K562 (cell line): ENCODE measurements around the gene PGF. TPM values are rescaled to one million over a fixed set of nuclear protein-coding genes. Genes with fewer than 3 reads are reported as not detected.

Experiments
- CBX2 ChIP-seq: fragments of 200-600 bp; sonication (generic); IDR thresholded peaks from one replicate; pipeline ENCODE4 v1.6.1; 2012; ENCODE audit warnings: mild to moderate bottlenecking, low read length, inconsistent platforms; ENCODE audit not compliant: insufficient read depth, poor library complexity, severe bottlenecking
- ELF4 ChIP-seq: fragments of 450-650 bp; formaldehyde crosslinking; IDR thresholded peaks from 2 replicates; pipeline ENCODE4 v1.4.0; 2022; ENCODE audit warnings: missing genetic modification characterization
- ESRRB ChIP-seq: fragments of 250-450 bp; sonication (Bioruptor Pico); IDR thresholded peaks from 2 replicates; pipeline ENCODE4 v1.5.0; 2020; ENCODE audit warnings: mild to moderate bottlenecking, moderate library complexity, borderline replicate concordance
- EWSR1 ChIP-seq: fragments of 450-650 bp; IDR thresholded peaks from 2 replicates; pipeline ENCODE4 v1.6.1; 2018; ENCODE audit warnings: borderline replicate concordance, mild to moderate bottlenecking, low read depth, moderate library complexity; ENCODE audit not compliant: partially characterized antibody
- HMG20A ChIP-seq: fragments of 450-650 bp; formaldehyde crosslinking; conservative IDR thresholded peaks from 2 replicates; pipeline ENCODE4 v1.4.0; 2020; ENCODE audit warnings: mild to moderate bottlenecking, mixed read lengths
- JUN ChIP-seq, 2 experiments: sonication (generic) in 1 of 2; formaldehyde crosslinking in 1 of 2; IDR thresholded peaks; 2 replicates each; pipeline versions ENCODE4 v1.6.1 to v1.8.0; 2012 to 2022; ENCODE audit warnings: borderline replicate concordance in 2 of 2, mild to moderate bottlenecking in 2 of 2, improper control_type of control experiment in 1 of 2, low read depth in 1 of 2, low read length in 1 of 2, missing genetic modification reagents in 1 of 2
- KDM2B ChIP-seq: fragments of 250-450 bp; sonication (Bioruptor Pico); IDR thresholded peaks from 2 replicates; pipeline ENCODE4 v1.8.0; 2021; ENCODE audit warnings: mild to moderate bottlenecking, moderate library complexity
- L3MBTL2 ChIP-seq: fragments of 450-650 bp; IDR thresholded peaks from 2 replicates; pipeline ENCODE4 v1.6.1; 2016; ENCODE audit warnings: mild to moderate bottlenecking, moderate library complexity
- NFIX ChIP-seq: fragments of 250-450 bp; sonication (Bioruptor Pico); IDR thresholded peaks from 2 replicates; pipeline ENCODE4 v1.4.0; 2020; ENCODE audit warnings: low read depth, mild to moderate bottlenecking, moderate library complexity
- PHF8 ChIP-seq: fragments of 200-600 bp; sonication (generic); IDR thresholded peaks from 2 replicates; pipeline ENCODE4 v1.6.1; 2012; ENCODE audit warnings: mixed run types, mild to moderate bottlenecking, inconsistent platforms, low read length, moderate library complexity, borderline replicate concordance
- POLR2A ChIP-seq: fragments of 450-650 bp; conservative IDR thresholded peaks from 2 replicates; pipeline ENCODE4 v1.6.1; 2016
- UBTF ChIP-seq, 2 experiments: IDR thresholded peaks; 2 replicates each; pipeline ENCODE4 v1.6.1; 2012; ENCODE audit warnings: improper control_type of control experiment in 2 of 2, low read depth in 2 of 2, low read length in 2 of 2, borderline replicate concordance in 1 of 2
- ZEB2 ChIP-seq: fragments of 450-650 bp; IDR thresholded peaks from 2 replicates; pipeline ENCODE4 v1.6.1; 2016
- ZKSCAN1 ChIP-seq: fragments of 150-350 bp; IDR thresholded peaks from 2 replicates; pipeline ENCODE4 v1.6.1; 2016; ENCODE audit warnings: low read depth, low read length
- ZNF324 ChIP-seq: fragments of 250-450 bp; sonication (Bioruptor Pico); IDR thresholded peaks from 2 replicates; pipeline ENCODE4 v1.4.0; 2020; ENCODE audit warnings: mild to moderate bottlenecking
- polyA plus RNA-seq, 8 experiments: library from polyadenylated mRNA; depleted of rRNA in 4 of 8; stranded (reverse) in 5 of 8; unstranded in 3 of 8; fragments of >200 nt; fragmentation: Nextera tagmentation in 2 of 8; fragmentation: Illumina TruSeq in 1 of 8; extraction: Ambion mirVana in 2 of 8; extraction: Trizol in 1 of 8; gene quantifications; 2 replicates each; pipeline versions ENCODE4 v1.2.1 to v1.2.3, GENCODE V29; 2011 to 2014; ENCODE audit warnings: inconsistent platforms in 1 of 8, missing spikeins in 1 of 8
- total RNA-seq, 7 experiments: library from RNA; depleted of rRNA in 6 of 7; stranded (reverse); fragments of >200 nt in 6 of 7; fragmentation: Illumina TruSeq in 2 of 7; extraction: Trizol in 2 of 7; gene quantifications; 2 replicates each; pipeline versions ENCODE4 v1.2.1 to v1.2.3, GENCODE V29; 2011 to 2021; ENCODE audit warnings: low replicate concordance in 1 of 7
- TF ChIP-seq, protein P1 (sequence below): IDR thresholded peaks from 3 replicates; pipeline ENCODE4 v1.6.1; 2011; ENCODE audit warnings: borderline replicate concordance, mild to moderate bottlenecking, moderate library complexity; ENCODE audit not compliant: insufficient read length; ENCODE audit errors: extremely low read depth
- TF ChIP-seq, protein P2 (sequence below): fragments of 450-650 bp; IDR thresholded peaks from 2 replicates; pipeline ENCODE4 v1.7.0; 2016; ENCODE audit warnings: borderline replicate concordance
- TF ChIP-seq, protein P3 (sequence below): fragments of 450-650 bp; formaldehyde crosslinking; conservative IDR thresholded peaks from 2 replicates; pipeline ENCODE4 v1.4.0; 2022; ENCODE audit warnings: mild to moderate bottlenecking, missing genetic modification characterization

PGF gene
- total and polyA plus RNA-seq, 9 of the 15 experiments (the other 6 are each of a cell fraction or from before 2014, with no cell fraction given): 0.04 to 0.44 (median 0.18) TPM

DNA sequence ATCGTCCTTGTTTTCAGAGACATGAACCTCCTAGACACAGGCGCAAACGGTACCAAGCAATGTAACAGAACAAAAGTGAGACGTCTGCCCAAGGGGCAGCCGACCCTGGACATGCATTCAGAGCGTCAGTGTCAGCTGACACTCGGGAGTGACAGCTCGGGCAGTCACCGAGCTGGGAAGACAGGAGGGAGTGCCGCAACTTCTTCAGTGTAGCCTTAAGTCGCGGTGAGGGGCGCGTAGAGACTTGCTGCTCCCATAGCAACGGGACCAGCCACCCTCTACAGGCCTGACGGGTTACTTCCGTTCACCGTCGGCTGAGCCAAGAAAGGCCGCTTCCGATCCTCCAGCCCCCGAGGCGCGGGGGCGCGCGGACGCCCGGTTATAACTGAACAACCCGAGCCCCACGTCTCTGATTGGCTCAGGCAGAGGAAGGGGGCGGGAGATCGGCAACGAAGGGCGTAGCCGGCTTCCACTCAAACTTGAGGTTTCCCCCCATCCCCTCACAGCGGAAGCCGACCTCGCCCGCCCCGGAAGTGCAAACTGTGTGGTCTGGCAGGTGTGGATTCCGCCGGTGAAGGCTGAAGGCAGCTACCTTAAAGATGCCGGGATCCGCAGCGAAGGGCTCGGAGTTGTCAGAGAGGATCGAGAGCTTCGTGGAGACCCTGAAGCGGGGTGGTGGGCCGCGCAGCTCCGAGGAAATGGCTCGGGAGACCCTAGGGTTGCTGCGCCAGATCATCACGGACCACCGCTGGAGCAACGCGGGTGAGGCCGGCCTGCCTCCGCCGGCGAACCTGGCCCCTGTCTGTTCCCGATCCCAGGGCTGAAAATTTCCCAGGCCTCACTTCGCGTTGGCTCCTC is 47.2 kb upstream of the PGF start, which contains the start of gene EIF2B2 (continued):
- TF ChIP-seq, protein P1, sequence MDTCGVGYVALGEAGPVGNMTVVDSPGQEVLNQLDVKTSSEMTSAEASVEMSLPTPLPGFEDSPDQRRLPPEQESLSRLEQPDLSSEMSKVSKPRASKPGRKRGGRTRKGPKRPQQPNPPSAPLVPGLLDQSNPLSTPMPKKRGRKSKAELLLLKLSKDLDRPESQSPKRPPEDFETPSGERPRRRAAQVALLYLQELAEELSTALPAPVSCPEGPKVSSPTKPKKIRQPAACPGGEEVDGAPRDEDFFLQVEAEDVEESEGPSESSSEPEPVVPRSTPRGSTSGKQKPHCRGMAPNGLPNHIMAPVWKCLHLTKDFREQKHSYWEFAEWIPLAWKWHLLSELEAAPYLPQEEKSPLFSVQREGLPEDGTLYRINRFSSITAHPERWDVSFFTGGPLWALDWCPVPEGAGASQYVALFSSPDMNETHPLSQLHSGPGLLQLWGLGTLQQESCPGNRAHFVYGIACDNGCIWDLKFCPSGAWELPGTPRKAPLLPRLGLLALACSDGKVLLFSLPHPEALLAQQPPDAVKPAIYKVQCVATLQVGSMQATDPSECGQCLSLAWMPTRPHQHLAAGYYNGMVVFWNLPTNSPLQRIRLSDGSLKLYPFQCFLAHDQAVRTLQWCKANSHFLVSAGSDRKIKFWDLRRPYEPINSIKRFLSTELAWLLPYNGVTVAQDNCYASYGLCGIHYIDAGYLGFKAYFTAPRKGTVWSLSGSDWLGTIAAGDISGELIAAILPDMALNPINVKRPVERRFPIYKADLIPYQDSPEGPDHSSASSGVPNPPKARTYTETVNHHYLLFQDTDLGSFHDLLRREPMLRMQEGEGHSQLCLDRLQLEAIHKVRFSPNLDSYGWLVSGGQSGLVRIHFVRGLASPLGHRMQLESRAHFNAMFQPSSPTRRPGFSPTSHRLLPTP: no peak
- TF ChIP-seq KDM2B (no peak), JUN (IDR thresholded peaks at IDR 0.05; ENCODE audit: borderline replicate concordance, low read depth, low read length) (no peak), JUN (CRISPR knock-in tag; IDR thresholded peaks at IDR 0.05; ENCODE audit: borderline replicate concordance) (no peak), ZEB2 (no peak), POLR2A (peak; percentile 73), L3MBTL2 (peak; percentile 39; the same call in 1 of the 2 replicates), ESRRB (CRISPR knock-in tag) (no peak), NFIX (CRISPR knock-in tag) (no peak), ZNF324 (no peak), CBX2 (no peak), ZKSCAN1 (no peak), UBTF (IDR thresholded peaks at IDR 0.05; ENCODE audit: borderline replicate concordance in 1 of 2, low read depth in 2 of 2, low read length in 2 of 2) (peak in 1 of 2 experiments; percentile 39; a peak in 1 of 4 replicates), HMG20A (CRISPR knock-in tag) (no peak), EWSR1 (no peak), PHF8 (peak; percentile 82; the same call in 1 of the 2 replicates), ELF4 (CRISPR knock-in tag) (no peak)
- TF ChIP-seq, protein P2, sequence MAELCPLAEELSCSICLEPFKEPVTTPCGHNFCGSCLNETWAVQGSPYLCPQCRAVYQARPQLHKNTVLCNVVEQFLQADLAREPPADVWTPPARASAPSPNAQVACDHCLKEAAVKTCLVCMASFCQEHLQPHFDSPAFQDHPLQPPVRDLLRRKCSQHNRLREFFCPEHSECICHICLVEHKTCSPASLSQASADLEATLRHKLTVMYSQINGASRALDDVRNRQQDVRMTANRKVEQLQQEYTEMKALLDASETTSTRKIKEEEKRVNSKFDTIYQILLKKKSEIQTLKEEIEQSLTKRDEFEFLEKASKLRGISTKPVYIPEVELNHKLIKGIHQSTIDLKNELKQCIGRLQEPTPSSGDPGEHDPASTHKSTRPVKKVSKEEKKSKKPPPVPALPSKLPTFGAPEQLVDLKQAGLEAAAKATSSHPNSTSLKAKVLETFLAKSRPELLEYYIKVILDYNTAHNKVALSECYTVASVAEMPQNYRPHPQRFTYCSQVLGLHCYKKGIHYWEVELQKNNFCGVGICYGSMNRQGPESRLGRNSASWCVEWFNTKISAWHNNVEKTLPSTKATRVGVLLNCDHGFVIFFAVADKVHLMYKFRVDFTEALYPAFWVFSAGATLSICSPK: no peak
- TF ChIP-seq, protein P3, sequence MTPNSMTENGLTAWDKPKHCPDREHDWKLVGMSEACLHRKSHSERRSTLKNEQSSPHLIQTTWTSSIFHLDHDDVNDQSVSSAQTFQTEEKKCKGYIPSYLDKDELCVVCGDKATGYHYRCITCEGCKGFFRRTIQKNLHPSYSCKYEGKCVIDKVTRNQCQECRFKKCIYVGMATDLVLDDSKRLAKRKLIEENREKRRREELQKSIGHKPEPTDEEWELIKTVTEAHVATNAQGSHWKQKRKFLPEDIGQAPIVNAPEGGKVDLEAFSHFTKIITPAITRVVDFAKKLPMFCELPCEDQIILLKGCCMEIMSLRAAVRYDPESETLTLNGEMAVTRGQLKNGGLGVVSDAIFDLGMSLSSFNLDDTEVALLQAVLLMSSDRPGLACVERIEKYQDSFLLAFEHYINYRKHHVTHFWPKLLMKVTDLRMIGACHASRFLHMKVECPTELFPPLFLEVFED (CRISPR knock-in tag): no peak
